HL-60 (cell line): ENCODE measurements around the gene PRAC2.

Experiments
- GABPA ChIP-seq: IDR thresholded peaks from 2 replicates; pipeline ENCODE4 v1.6.1; 2012; ENCODE audit warnings: low read depth
- POLR2AphosphoS5 ChIP-seq: IDR thresholded peaks from 2 replicates; pipeline ENCODE4 v1.6.1; 2012; ENCODE audit warnings: low read depth
- TF ChIP-seq, protein P1 (sequence below): IDR thresholded peaks from one replicate; pipeline ENCODE4 v1.5.1; 2011; ENCODE audit warnings: low read length, control low read depth, inconsistent platforms; ENCODE audit not compliant: insufficient read depth
- TF ChIP-seq, protein P2 (sequence below): IDR thresholded peaks from 2 replicates; pipeline ENCODE4 v1.6.1; 2012; ENCODE audit warnings: low read depth; ENCODE audit not compliant: insufficient replicate concordance

GRCh38 chr17:48722201-48722907 is 631 bp upstream of the PRAC2 start, which contains the start of gene PRAC1:
- TF ChIP-seq, protein P1, sequence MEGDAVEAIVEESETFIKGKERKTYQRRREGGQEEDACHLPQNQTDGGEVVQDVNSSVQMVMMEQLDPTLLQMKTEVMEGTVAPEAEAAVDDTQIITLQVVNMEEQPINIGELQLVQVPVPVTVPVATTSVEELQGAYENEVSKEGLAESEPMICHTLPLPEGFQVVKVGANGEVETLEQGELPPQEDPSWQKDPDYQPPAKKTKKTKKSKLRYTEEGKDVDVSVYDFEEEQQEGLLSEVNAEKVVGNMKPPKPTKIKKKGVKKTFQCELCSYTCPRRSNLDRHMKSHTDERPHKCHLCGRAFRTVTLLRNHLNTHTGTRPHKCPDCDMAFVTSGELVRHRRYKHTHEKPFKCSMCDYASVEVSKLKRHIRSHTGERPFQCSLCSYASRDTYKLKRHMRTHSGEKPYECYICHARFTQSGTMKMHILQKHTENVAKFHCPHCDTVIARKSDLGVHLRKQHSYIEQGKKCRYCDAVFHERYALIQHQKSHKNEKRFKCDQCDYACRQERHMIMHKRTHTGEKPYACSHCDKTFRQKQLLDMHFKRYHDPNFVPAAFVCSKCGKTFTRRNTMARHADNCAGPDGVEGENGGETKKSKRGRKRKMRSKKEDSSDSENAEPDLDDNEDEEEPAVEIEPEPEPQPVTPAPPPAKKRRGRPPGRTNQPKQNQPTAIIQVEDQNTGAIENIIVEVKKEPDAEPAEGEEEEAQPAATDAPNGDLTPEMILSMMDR, result no peak
- TF ChIP-seq, protein P2, sequence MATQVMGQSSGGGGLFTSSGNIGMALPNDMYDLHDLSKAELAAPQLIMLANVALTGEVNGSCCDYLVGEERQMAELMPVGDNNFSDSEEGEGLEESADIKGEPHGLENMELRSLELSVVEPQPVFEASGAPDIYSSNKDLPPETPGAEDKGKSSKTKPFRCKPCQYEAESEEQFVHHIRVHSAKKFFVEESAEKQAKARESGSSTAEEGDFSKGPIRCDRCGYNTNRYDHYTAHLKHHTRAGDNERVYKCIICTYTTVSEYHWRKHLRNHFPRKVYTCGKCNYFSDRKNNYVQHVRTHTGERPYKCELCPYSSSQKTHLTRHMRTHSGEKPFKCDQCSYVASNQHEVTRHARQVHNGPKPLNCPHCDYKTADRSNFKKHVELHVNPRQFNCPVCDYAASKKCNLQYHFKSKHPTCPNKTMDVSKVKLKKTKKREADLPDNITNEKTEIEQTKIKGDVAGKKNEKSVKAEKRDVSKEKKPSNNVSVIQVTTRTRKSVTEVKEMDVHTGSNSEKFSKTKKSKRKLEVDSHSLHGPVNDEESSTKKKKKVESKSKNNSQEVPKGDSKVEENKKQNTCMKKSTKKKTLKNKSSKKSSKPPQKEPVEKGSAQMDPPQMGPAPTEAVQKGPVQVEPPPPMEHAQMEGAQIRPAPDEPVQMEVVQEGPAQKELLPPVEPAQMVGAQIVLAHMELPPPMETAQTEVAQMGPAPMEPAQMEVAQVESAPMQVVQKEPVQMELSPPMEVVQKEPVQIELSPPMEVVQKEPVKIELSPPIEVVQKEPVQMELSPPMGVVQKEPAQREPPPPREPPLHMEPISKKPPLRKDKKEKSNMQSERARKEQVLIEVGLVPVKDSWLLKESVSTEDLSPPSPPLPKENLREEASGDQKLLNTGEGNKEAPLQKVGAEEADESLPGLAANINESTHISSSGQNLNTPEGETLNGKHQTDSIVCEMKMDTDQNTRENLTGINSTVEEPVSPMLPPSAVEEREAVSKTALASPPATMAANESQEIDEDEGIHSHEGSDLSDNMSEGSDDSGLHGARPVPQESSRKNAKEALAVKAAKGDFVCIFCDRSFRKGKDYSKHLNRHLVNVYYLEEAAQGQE, result no peak
- TF ChIP-seq POLR2AphosphoS5, result no peak
- TF ChIP-seq GABPA, result no peak
